ENCODE measurements around the gene SSBP3. TPM values are rescaled to one million over a fixed set of nuclear protein-coding genes. Genes with fewer than 3 reads are reported as not detected.
A peak's percentile ranks its signal among the peaks of the same experiment; 100 is the strongest.

The SSBP3 gene
- total and polyA plus RNA-seq, 2 of the 13 experiments (the other 11 are each of a cell fraction or from before 2014, with no cell fraction given), result 8.5 to 17.6 TPM

- no peak for TF ChIP-seq MLXIP (CRISPR knock-in tag; IDR thresholded peaks at IDR 0.05; ENCODE audit: borderline replicate concordance)
- TF ChIP-seq JUNB (CRISPR knock-in tag; IDR thresholded peaks at IDR 0.05; ENCODE audit: borderline replicate concordance), result no peak
- TF ChIP-seq HOMEZ (CRISPR knock-in tag; IDR thresholded peaks at IDR 0.05; ENCODE audit: low read depth), result no peak
These were observed 2.8 kb downstream of the SSBP3 start (continued) for GRCh38 chr1:54403405-54403804.

- ATAC-seq, result no peak
- Histone ChIP-seq H3K36me3 (replicated peaks in 1 of 2; ENCODE audit: control insufficient read depth in 1 of 2, insufficient read depth in 2 of 2, low read length in 2 of 2) (peaks cover 14 to 44% of the 10 kb centered on the region in 2 experiments), H3K27me3 (ENCODE audit: control insufficient read depth in 1 of 2, insufficient read depth in 2 of 2, low read length in 2 of 2) (no peaks in the 10 kb centered on the region; a peak in 1 of 5 replicates), H3K9me3 (ENCODE audit: low read length) (no peaks in the 10 kb centered on the region), H3K27ac (ENCODE audit: extremely low read length, insufficient read depth, low read length) (no peak overlapping the region), H3K4me3 (replicated peaks in 1 of 3; ENCODE audit: insufficient read depth in 1 of 3, low read depth in 2 of 3, low read length in 3 of 3) (no peak overlapping the region), H3K9ac (ENCODE audit: insufficient read depth, low read depth, low read length) (no peak overlapping the region), H3K4me2 (ENCODE audit: low read depth, low read length) (peak overlapping the region; percentile 8; the same call in 1 of the 2 replicates), H2AFZ (ENCODE audit: low read length) (no peak overlapping the region), H3K79me2 (ENCODE audit: insufficient read depth, low read length) (peaks cover 7% of the 10 kb centered on the region), H3K4me1 (ENCODE audit: insufficient read depth, low read length) (peaks cover 29% of the 10 kb centered on the region), H4K20me1 (ENCODE audit: insufficient read depth, low read length) (0 out of 2 replicates have a peak, but pooled peaks cover 4% of the 10 kb centered on the region)
- in situ Hi-C loops (cut with HindIII; ENCODE audit: extremely low pct_ligation_motif_present, low pct_unique_long_range_greater_than_20kb), result no loop called here
- POLR2A ChIA-PET, result no interaction called here
- no peak for DNase-seq (ENCODE audit: low spot score)
- FAIRE-seq, result no peak
- CTCF ChIA-PET (ENCODE audit: low intra/inter-chr PET ratio, low total read pairs), result interaction anchor here (1.7 kb wide), 1 partner anchor 92 kb away, joined by 5 read pairs; no protein-coding TSS in a partner anchor
- no TSS peak for BruUV-seq (replicated peaks)
- intact Hi-C loops (cut with micrococcal nuclease; ENCODE audit: unreplicated experiment), result no loop called here
- 94% methylated on average over 6 of the region's 7 CpGs for WGBS (ENCODE audit: low lambda C conversion rate)
- TF ChIP-seq MNT (IDR thresholded peaks at IDR 0.05), result no peak
- TF ChIP-seq LCORL (IDR thresholded peaks at IDR 0.05), result no peak
- TF ChIP-seq LCORL (CRISPR knock-in tag; IDR thresholded peaks at IDR 0.05), result no peak
- TF ChIP-seq IKZF4 (CRISPR knock-in tag; IDR thresholded peaks at IDR 0.05; ENCODE audit: borderline replicate concordance, low read depth, not compliant biosample characterization), result no peak
- no peak for TF ChIP-seq KDM5B (CRISPR knock-in tag; IDR thresholded peaks at IDR 0.05; ENCODE audit: borderline replicate concordance)
- TF ChIP-seq REL (CRISPR knock-in tag; conservative IDR thresholded peaks at IDR 0.05), result no peak
- no peak for TF ChIP-seq TCF12 (IDR thresholded peaks at IDR 0.05)
- no peak for TF ChIP-seq TCF12 (CRISPR knock-in tag; IDR thresholded peaks at IDR 0.05)
- TF ChIP-seq GLMP (CRISPR knock-in tag; IDR thresholded peaks at IDR 0.05; ENCODE audit: borderline replicate concordance), result no peak
These were observed 3.3 kb downstream of the SSBP3 start for GRCh38 chr1:54402896-54403295.
